ENCODE data around the gene ZBTB20. TPM values are rescaled to one million over a fixed set of nuclear protein-coding genes. Genes with fewer than 3 reads are reported as not detected.
A peak's percentile ranks its signal among the peaks of the same experiment; 100 is the strongest.

The ZBTB20 gene
- total RNA-seq, 2 experiments from 2014 or later: 5.2 to 6.4 TPM

GRCh38 chr3:114650808-114651207 lies 496.3 kb downstream of the ZBTB20 start:
- ATAC-seq (no peak), DNase-seq (no peak)
- Mint-ChIP-seq H3K36me3 (ENCODE audit: low read depth) (peaks cover 10% of the 10 kb centered on the region), H3K27ac (no peak overlapping the region), H3K4me1 (peaks cover 10% of the 10 kb centered on the region), H3K4me3 (no peak overlapping the region), H3K27me3 (no peaks in the 10 kb centered on the region), H3K9me3 (ENCODE audit: low read depth) (no peaks in the 10 kb centered on the region)
- ChIA-PET POLR2A (no interaction called here), CTCF (interaction anchor here (2.0 kb wide), 1 partner anchor 24 kb away, joined by 5 read pairs; no protein-coding TSS in a partner anchor)
- intact Hi-C loops (cut with DNase I, micrococcal nuclease): no loop called here

- no peak for ATAC-seq
- no peak overlapping the region for H3K27ac Mint-ChIP-seq
- CTCF ChIA-PET: no interaction called here
Measured at GRCh38 chr3:114649331-114649730, 497.8 kb downstream of the ZBTB20 start.

DNA sequence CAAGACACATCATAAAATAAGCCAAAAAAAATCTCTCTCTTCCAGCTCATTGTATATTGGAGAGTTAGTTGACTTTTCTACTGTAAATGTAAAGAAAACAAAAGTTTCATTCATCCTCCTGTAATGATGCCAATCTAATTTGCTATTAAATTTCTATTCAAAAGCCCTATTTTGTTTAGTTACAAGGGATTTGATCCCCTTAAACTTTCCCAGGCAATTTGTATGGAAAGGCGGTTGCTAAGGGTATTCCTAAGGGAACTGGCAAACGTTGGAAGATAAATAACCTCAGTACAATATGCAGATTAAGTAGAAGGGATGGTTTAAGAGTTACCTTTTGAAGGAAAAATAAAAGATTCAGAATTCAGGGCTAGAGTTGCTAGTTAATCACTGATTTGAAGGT lies 500.6 kb downstream of the ZBTB20 start:
- ATAC-seq (no peak), DNase-seq (no peak)
- CTCF ChIA-PET: no interaction called here
- Mint-ChIP-seq H3K9me3 (ENCODE audit: low read depth) (no peaks in the 10 kb centered on the region), H3K4me1 (peaks cover 10% of the 10 kb centered on the region), H3K36me3 (ENCODE audit: low read depth) (peaks cover 10% of the 10 kb centered on the region), H3K27ac (no peak overlapping the region), H3K4me3 (no peak overlapping the region), H3K27me3 (no peaks in the 10 kb centered on the region)
- intact Hi-C loops (cut with DNase I, micrococcal nuclease): no loop called here
- POLR2A ChIA-PET: no interaction called here

More at GRCh38 chr3:114649331-114649730, 497.8 kb downstream of the ZBTB20 start:
- DNase-seq: no peak
- intact Hi-C loops (cut with DNase I, micrococcal nuclease): no loop called here
- Mint-ChIP-seq H3K27me3 (no peaks in the 10 kb centered on the region), H3K4me1 (peaks cover 10% of the 10 kb centered on the region), H3K9me3 (ENCODE audit: low read depth) (no peaks in the 10 kb centered on the region), H3K36me3 (ENCODE audit: low read depth) (peaks cover 10% of the 10 kb centered on the region), H3K4me3 (no peak overlapping the region)
- POLR2A ChIA-PET: no interaction called here

DNA sequence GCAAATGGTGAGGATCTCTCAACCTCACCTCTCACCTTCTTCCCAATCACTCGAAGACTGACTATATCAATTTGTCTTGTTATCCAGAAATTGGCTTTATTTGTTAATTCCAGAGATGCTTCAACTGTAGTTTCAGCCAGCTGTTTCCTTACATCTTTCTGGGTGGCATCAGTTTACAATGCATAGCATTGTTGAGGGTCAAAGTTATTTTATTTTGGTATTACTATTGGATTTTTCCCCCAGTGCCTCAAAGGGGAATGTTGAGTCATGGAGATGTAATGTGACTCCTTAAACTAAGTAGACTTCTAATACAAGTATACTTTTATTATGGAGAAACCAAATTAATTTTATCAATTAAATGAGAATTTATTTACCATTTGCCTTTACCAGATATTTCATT lies 501.7 kb downstream of the ZBTB20 start:
- no peak overlapping the region for H3K27ac Mint-ChIP-seq
- CTCF ChIA-PET: interaction anchor here (1.4 kb wide), 1 partner anchor 15 kb away, joined by 3 read pairs; no protein-coding TSS in a partner anchor
- peaks cover 10% of the 10 kb centered on the region for H3K36me3 Mint-ChIP-seq (ENCODE audit: low read depth)
- POLR2A ChIA-PET: no interaction called here
- peaks cover 3% of the 10 kb centered on the region for H3K4me1 Mint-ChIP-seq
- H3K27me3 Mint-ChIP-seq: no peaks in the 10 kb centered on the region
- intact Hi-C loops (cut with DNase I, micrococcal nuclease): no loop called here
- no peaks in the 10 kb centered on the region for H3K9me3 Mint-ChIP-seq (ENCODE audit: low read depth)
- H3K4me3 Mint-ChIP-seq: no peak overlapping the region
- DNase-seq: no peak
- ATAC-seq: no peak

- H3K4me3 Mint-ChIP-seq: no peak overlapping the region
- H3K27me3 Mint-ChIP-seq: no peaks in the 10 kb centered on the region
- peaks cover 14% of the 10 kb centered on the region for H3K36me3 Mint-ChIP-seq (ENCODE audit: low read depth)
- no peak overlapping the region for H3K27ac Mint-ChIP-seq
- DNase-seq: no peak
- H3K9me3 Mint-ChIP-seq (ENCODE audit: low read depth): no peaks in the 10 kb centered on the region
- ChIA-PET POLR2A (no interaction called here), CTCF (interaction anchor here (0.6 to 1.4 kb wide), 2 partner anchors 14 to 730 kb away, joined by 3 to 4 read pairs; no protein-coding TSS in a partner anchor)
- intact Hi-C loops (cut with DNase I, micrococcal nuclease): no loop called here
- no peak for ATAC-seq
- peaks cover 3% of the 10 kb centered on the region for H3K4me1 Mint-ChIP-seq
Measured at GRCh38 chr3:114644367-114644766, 502.7 kb downstream of the ZBTB20 start.

DNA sequence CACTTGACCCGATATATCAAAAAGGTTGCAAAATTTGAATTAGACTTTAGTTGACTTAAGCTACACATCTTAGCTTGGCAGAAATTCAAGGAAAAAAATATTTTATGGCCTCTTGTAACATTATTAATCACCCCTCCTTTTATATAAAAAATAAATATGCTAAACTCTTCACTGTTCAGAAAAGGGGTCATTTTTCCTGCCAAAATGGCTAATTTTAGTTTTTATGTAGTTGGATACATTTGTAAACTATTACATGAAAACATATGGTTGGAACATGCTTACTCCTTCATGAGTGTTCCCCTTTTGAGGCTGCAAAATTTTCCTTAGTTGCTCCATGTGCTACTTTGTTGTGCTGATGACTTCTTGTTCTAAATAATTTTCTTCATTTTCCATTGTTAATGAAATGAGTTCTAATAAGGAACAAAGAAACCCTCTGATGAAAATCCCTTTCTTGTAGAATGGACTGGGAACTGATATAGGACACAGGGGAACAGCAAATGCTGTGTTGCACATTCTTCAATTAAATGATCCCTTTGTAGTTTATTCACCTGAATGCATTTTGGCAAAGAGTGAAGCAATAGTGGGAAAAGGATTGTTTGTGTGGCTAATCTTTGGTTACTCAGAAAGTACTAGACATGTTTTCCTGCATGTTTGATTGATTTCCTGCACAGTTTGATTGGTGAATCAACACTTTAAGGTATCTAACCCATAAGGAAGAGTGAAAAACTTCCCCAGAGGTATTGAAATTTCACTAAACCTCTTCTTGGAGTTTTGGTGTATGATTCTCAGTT lies 503.9 kb downstream of the ZBTB20 start:
- ChIA-PET CTCF (no interaction called here), POLR2A (no interaction called here)
- DNase-seq (no peak), ATAC-seq (no peak)
- no peak overlapping the region for H3K27ac Mint-ChIP-seq
- H3K4me3 Mint-ChIP-seq: no peak overlapping the region
- no peaks in the 10 kb centered on the region for H3K9me3 Mint-ChIP-seq (ENCODE audit: low read depth)
- no peaks in the 10 kb centered on the region for H3K27me3 Mint-ChIP-seq
- H3K4me1 Mint-ChIP-seq: no peaks in the 10 kb centered on the region
- peaks cover 19% of the 10 kb centered on the region for H3K36me3 Mint-ChIP-seq (ENCODE audit: low read depth)
- intact Hi-C loops (cut with DNase I, micrococcal nuclease): no loop called here

DNA sequence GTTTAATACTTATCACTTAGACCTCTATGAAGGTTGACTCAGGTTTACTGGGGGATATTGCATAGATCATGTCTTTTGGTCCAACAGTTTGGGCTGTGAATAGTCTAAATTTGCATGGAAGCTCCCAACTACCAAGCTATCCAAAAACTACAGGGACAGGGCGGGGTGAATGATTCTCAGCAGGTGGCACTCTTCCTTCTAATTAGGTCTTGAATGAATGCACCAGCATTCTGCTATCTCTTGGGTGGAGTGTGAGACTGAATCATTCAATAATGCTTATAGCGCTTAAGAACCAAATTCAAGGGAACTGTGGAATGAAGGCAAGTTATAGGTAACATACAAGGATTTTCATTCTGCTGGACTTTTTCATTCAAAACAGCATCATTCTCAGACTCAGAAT lies 507.0 kb downstream of the ZBTB20 start:
- CTCF ChIA-PET: no interaction called here
- peaks cover 28% of the 10 kb centered on the region for H3K36me3 Mint-ChIP-seq (ENCODE audit: low read depth)

GRCh38 chr3:114639171-114639570 lies 507.9 kb downstream of the ZBTB20 start:
- CTCF ChIA-PET: no interaction called here
- intact Hi-C loops (cut with DNase I, micrococcal nuclease): no loop called here
- Mint-ChIP-seq H3K9me3 (ENCODE audit: low read depth) (peaks cover 16% of the 10 kb centered on the region), H3K27ac (no peak overlapping the region), H3K27me3 (no peaks in the 10 kb centered on the region), H3K36me3 (ENCODE audit: low read depth) (peaks cover 28% of the 10 kb centered on the region), H3K4me3 (no peak overlapping the region), H3K4me1 (peaks cover under 1% of the 10 kb centered on the region)
- ATAC-seq (no peak), DNase-seq (no peak)
- POLR2A ChIA-PET: no interaction called here

More for the DNA sequence above, 507.0 kb downstream of the ZBTB20 start:
- DNase-seq: no peak
- Mint-ChIP-seq H3K4me3 (no peak overlapping the region), H3K27me3 (no peaks in the 10 kb centered on the region), H3K4me1 (no peaks in the 10 kb centered on the region), H3K27ac (no peak overlapping the region), H3K9me3 (ENCODE audit: low read depth) (peaks cover 15% of the 10 kb centered on the region)
- POLR2A ChIA-PET: no interaction called here
- no peak for ATAC-seq
- intact Hi-C loops (cut with DNase I, micrococcal nuclease): no loop called here

DNA sequence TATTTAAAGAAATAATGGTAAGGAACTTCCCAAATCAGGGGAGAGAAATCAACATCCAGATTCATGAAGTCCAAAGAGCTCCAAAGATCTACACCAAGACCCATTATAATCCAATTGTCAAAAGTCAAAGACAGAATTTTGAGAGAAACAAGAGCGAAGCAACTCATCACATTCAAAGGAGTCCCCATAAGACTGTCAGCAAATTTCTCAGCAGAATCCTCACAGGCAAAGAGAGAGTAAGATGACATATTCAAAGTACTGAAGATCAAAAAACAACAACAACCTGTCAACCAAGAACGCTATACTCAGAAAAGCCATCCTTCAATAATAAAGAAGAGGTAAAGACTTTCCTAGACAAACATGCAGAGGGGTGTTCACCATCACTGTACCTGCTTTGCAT lies 511.2 kb downstream of the ZBTB20 start:
- Mint-ChIP-seq H3K9me3 (ENCODE audit: low read depth) (peaks cover 17% of the 10 kb centered on the region), H3K36me3 (ENCODE audit: low read depth) (peaks cover 28% of the 10 kb centered on the region), H3K27ac (no peak overlapping the region), H3K27me3 (no peaks in the 10 kb centered on the region), H3K4me1 (peaks cover 19% of the 10 kb centered on the region), H3K4me3 (no peak overlapping the region)
- no peak for DNase-seq
- intact Hi-C loops (cut with DNase I, micrococcal nuclease): no loop called here
- ATAC-seq: no peak
- POLR2A ChIA-PET: no interaction called here
- CTCF ChIA-PET: interaction anchor here (0.6 kb wide), 1 partner anchor 1152 kb away, joined by 4 read pairs; no protein-coding TSS in a partner anchor

GRCh38 chr3:114634635-114635034 lies 512.5 kb downstream of the ZBTB20 start:
- CTCF ChIA-PET: interaction anchor here (1.4 kb wide), 1 partner anchor 251 kb away, joined by 4 read pairs; no protein-coding TSS in a partner anchor
- no peak for ATAC-seq

DNA sequence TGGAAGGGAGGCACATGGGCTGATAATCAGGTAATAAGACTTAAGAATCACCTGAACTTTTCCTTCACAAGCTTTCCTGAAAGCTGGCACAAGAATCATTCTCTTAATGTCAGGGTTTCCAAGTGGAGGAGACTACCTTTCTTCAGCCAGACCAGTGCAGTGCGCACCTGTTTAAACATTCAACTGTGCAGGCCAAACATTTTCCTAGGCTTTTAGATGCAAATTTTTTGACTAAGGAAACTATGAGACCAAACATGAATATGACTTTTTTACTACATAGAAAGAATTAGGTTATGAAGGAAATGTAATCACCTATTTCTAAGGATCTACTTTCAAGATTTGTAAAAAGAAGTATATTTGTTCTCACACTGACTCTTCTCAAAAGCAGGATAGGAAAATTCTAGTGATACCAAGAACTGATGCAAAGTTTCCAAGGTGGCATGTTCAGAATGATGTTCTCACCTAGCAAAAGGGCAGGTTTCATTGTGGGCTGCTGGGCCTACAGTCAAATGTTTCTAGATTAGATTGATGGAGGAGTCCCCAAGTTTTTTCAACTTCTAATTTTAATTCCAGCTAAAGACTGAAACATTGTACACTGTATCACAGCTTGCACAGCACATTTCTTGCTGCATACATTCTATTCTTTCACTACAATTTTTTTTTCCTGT lies 514.2 kb downstream of the ZBTB20 start:
- intact Hi-C loops (cut with DNase I, micrococcal nuclease): loop anchor here (1.0 to 5.0 kb wide), 4 partner anchors 41 to 215 kb away; no protein-coding TSS in a partner anchor
- CTCF ChIA-PET: interaction anchor here (1.4 kb wide), 1 partner anchor 249 kb away, joined by 4 read pairs; no protein-coding TSS in a partner anchor

More at GRCh38 chr3:114634635-114635034, 512.5 kb downstream of the ZBTB20 start:
- no peak for DNase-seq
- Mint-ChIP-seq H3K4me1 (peaks cover 19% of the 10 kb centered on the region), H3K4me3 (no peak overlapping the region), H3K27me3 (no peaks in the 10 kb centered on the region), H3K27ac (no peak overlapping the region), H3K36me3 (ENCODE audit: low read depth) (peaks cover 24% of the 10 kb centered on the region), H3K9me3 (ENCODE audit: low read depth) (peaks cover 17% of the 10 kb centered on the region)
- POLR2A ChIA-PET: interaction anchor here (0.7 kb wide), 1 partner anchor 253 kb away, joined by 3 read pairs; no protein-coding TSS in a partner anchor
- intact Hi-C loops (cut with DNase I, micrococcal nuclease): loop anchor here in 1 of 2 experiments (5.0 kb wide), 1 partner anchor 42 kb away; no protein-coding TSS in a partner anchor

More for the DNA sequence above, 514.2 kb downstream of the ZBTB20 start:
- Mint-ChIP-seq H3K27ac (peak overlapping the region; percentile 27), H3K4me1 (peaks cover 19% of the 10 kb centered on the region), H3K27me3 (no peaks in the 10 kb centered on the region), H3K9me3 (ENCODE audit: low read depth) (peaks cover 17% of the 10 kb centered on the region), H3K4me3 (no peak overlapping the region), H3K36me3 (ENCODE audit: low read depth) (peaks cover 17% of the 10 kb centered on the region)
- ATAC-seq (peak; percentile 93), DNase-seq (peak; percentile 63)
- POLR2A ChIA-PET: no interaction called here
